ENCODE measurements around the gene SGO2.

- no peak for TF ChIP-seq CTCF (IDR thresholded peaks at IDR 0.05)
- no peak for TF ChIP-seq POLR2A (IDR thresholded peaks at IDR 0.05)
Observed at GRCh38 chr2:200528228-200528627, 2.2 kb downstream of the SGO2 start.
